Liver (tissue), 3 donors: ENCODE measurements around the gene VPS4B.

Source experiments
- ATF3 ChIP-seq: IDR thresholded peaks from 2 replicates; pipeline ENCODE4 v1.6.1; 2016; ENCODE audit warnings: antibody characterized with exemption
- CTCF ChIP-seq: fragments of 150-350 bp; IDR thresholded peaks from 2 replicates; pipeline ENCODE4 v1.5.1; 2017; ENCODE audit warnings: improper control_type of control experiment, low read depth, low read length; ENCODE audit not compliant: missing input control
- EGR1 ChIP-seq, 2 donors: IDR thresholded peaks; 2 replicates each; pipeline ENCODE4 v1.6.1; 2016 to 2018; ENCODE audit warnings: antibody characterized with exemption in 2 of 2, low read depth in 2 of 2
- FOXA1 ChIP-seq: IDR thresholded peaks from 2 replicates; pipeline ENCODE4 v1.6.1; 2016; ENCODE audit warnings: antibody characterized with exemption
- GABPA ChIP-seq, 2 donors: IDR thresholded peaks in 1 of 2; conservative IDR thresholded peaks in 1 of 2; 2 replicates each; pipeline ENCODE4 v1.6.1; 2016; ENCODE audit warnings: antibody characterized with exemption in 2 of 2, mild to moderate bottlenecking in 1 of 2, moderate library complexity in 1 of 2
- HNF4A ChIP-seq, 2 donors: conservative IDR thresholded peaks; 2 replicates each; pipeline ENCODE4 v1.6.1; 2016; ENCODE audit warnings: antibody characterized with exemption in 2 of 2, mild to moderate bottlenecking in 2 of 2
- JUND ChIP-seq, 2 donors: IDR thresholded peaks; 2 replicates each; pipeline ENCODE4 v1.6.1; 2016; ENCODE audit warnings: antibody characterized with exemption in 2 of 2
- MAX ChIP-seq: IDR thresholded peaks from 2 replicates; pipeline ENCODE4 v1.6.1; 2016; ENCODE audit warnings: antibody characterized with exemption
- RAD21 ChIP-seq, 2 donors: IDR thresholded peaks; 2 replicates each; pipeline ENCODE4 v1.6.1; 2016; ENCODE audit warnings: antibody characterized with exemption in 2 of 2, mild to moderate bottlenecking in 2 of 2
- REST ChIP-seq: IDR thresholded peaks from 2 replicates; pipeline ENCODE4 v1.6.1; 2016; ENCODE audit warnings: antibody characterized with exemption, mild to moderate bottlenecking
- SP1 ChIP-seq: IDR thresholded peaks from 2 replicates; pipeline ENCODE4 v1.6.1; 2018; ENCODE audit warnings: antibody characterized with exemption, mild to moderate bottlenecking
- TAF1 ChIP-seq: conservative IDR thresholded peaks from 2 replicates; pipeline ENCODE4 v1.6.1; 2016; ENCODE audit warnings: antibody characterized with exemption, mild to moderate bottlenecking
- YY1 ChIP-seq: IDR thresholded peaks from 2 replicates; pipeline ENCODE4 v1.6.1; 2016; ENCODE audit warnings: antibody characterized with exemption, mild to moderate bottlenecking
- ZBTB33 ChIP-seq: IDR thresholded peaks from 2 replicates; pipeline ENCODE4 v1.6.1; 2016; ENCODE audit warnings: antibody characterized with exemption
- donor health status: healthy.
- donor health status: healthy.

- TF ChIP-seq CTCF (no peak), TAF1 (no peak), RAD21 (IDR thresholded peaks at IDR 0.05) (no peak), REST (no peak), ATF3 (no peak), YY1 (no peak), EGR1 (IDR thresholded peaks at IDR 0.05; ENCODE audit: low read depth in 2 of 2) (no peak), SP1 (no peak), MAX (no peak), FOXA1 (no peak), ZBTB33 (no peak), JUND (IDR thresholded peaks at IDR 0.05) (no peak), GABPA (IDR thresholded peaks at IDR 0.05 in 1 of 2, conservative IDR thresholded peaks at IDR 0.05 in 1 of 2) (no peak), HNF4A (conservative IDR thresholded peaks at IDR 0.05) (no peak)
Measured at GRCh38 chr18:63346031-63346430, 76.2 kb downstream of the VPS4B start.
